Esophagus muscularis mucosa (tissue), 3 donors: Measurements from ENCODE around the gene SND1.

Experiments
- POLR2A ChIP-seq: fragments of 450-650 bp; IDR thresholded peaks from one replicate; pipeline ENCODE4 v1.6.1; 2017; ENCODE audit warnings: antibody characterized with exemption, moderate library complexity, mild to moderate bottlenecking, low read depth
- TF ChIP-seq, protein P1 (sequence below), 3 experiments: fragments of 200-600 bp in 2 of 3; fragments of 450-650 bp in 1 of 3; sonication (generic) in 2 of 3; IDR thresholded peaks; one replicate each; pipeline ENCODE4 v1.5.1; 2017 to 2019; ENCODE audit warnings: antibody characterized with exemption in 3 of 3, mild to moderate bottlenecking in 2 of 3, moderate library complexity in 1 of 3

GRCh38 chr7:128136215-128136597 is 484.2 kb downstream of the SND1 start:
- TF ChIP-seq, protein P1, sequence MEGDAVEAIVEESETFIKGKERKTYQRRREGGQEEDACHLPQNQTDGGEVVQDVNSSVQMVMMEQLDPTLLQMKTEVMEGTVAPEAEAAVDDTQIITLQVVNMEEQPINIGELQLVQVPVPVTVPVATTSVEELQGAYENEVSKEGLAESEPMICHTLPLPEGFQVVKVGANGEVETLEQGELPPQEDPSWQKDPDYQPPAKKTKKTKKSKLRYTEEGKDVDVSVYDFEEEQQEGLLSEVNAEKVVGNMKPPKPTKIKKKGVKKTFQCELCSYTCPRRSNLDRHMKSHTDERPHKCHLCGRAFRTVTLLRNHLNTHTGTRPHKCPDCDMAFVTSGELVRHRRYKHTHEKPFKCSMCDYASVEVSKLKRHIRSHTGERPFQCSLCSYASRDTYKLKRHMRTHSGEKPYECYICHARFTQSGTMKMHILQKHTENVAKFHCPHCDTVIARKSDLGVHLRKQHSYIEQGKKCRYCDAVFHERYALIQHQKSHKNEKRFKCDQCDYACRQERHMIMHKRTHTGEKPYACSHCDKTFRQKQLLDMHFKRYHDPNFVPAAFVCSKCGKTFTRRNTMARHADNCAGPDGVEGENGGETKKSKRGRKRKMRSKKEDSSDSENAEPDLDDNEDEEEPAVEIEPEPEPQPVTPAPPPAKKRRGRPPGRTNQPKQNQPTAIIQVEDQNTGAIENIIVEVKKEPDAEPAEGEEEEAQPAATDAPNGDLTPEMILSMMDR (IDR thresholded peaks at IDR 0.05): no peak
- no peak for TF ChIP-seq POLR2A
